NCI-H748 (cell line): ENCODE data around the gene RHOF.
A peak's percentile ranks its signal among the peaks of the same experiment; 100 is the strongest.
"Not testable (repeated sequence)": the region's sequence is repeated elsewhere in the genome, so short reads cannot be mapped to it uniquely, and the experiment has no call there.

ENCODE experiments used
- DNase-seq: peaks from one replicate; lab custom pipeline; 2025; ENCODE audit not compliant: unreplicated experiment; lab: John Stamatoyannopoulos, UW

The RHOF gene

GRCh38 chr12:121776190-121777098 is 17.0 kb downstream of the RHOF start:
- peak; percentile 50 for DNase-seq

GRCh38 chr12:121775501-121775900 is 18.0 kb downstream of the RHOF start:
- DNase-seq: no peak

GRCh38 chr12:121774968-121775474 is 18.5 kb downstream of the RHOF start:
- no peak for DNase-seq

GRCh38 chr12:121773011-121773777 is 20.3 kb downstream of the RHOF start:
- DNase-seq: peak; percentile 64

- DNase-seq: no peak
Observed at GRCh38 chr12:121770813-121771625, 22.5 kb downstream of the RHOF start.

- no peak for DNase-seq
Observed at GRCh38 chr12:121770388-121770787, 23.1 kb downstream of the RHOF start.

- DNase-seq: no peak
Observed at GRCh38 chr12:121769831-121770301, 23.6 kb downstream of the RHOF start.

- DNase-seq: no peak
Observed at GRCh38 chr12:121769297-121769830, 24.1 kb downstream of the RHOF start.

- DNase-seq: no peak
Observed at GRCh38 chr12:121767525-121768016, 25.9 kb downstream of the RHOF start.

- no peak for DNase-seq
Observed at GRCh38 chr12:121766290-121767039, 27.0 kb downstream of the RHOF start.

GRCh38 chr12:121765573-121765972 is 27.9 kb downstream of the RHOF start:
- DNase-seq: no peak

GRCh38 chr12:121764808-121765207 is 28.7 kb downstream of the RHOF start:
- DNase-seq: no peak

GRCh38 chr12:121762269-121762668 is 31.2 kb downstream of the RHOF start:
- no peak for DNase-seq

GRCh38 chr12:121758536-121758935 is 35.0 kb downstream of the RHOF start:
- not testable (repeated sequence) for DNase-seq

GRCh38 chr12:121755591-121755990 is 37.9 kb downstream of the RHOF start:
- no peak for DNase-seq

GRCh38 chr12:121754836-121755235 is 38.7 kb downstream of the RHOF start:
- no peak for DNase-seq

GRCh38 chr12:121753844-121754264 is 39.6 kb downstream of the RHOF start:
- no peak for DNase-seq

GRCh38 chr12:121751749-121752351 is 41.6 kb downstream of the RHOF start:
- no peak for DNase-seq

- no peak for DNase-seq
Observed at GRCh38 chr12:121751034-121751433, 42.5 kb downstream of the RHOF start.
